T-helper 2 cell treated with Interferon-gamma antibody and Interleukin-4, amounts not matched to agents 100 ng/mL and 5 ng/mL, for 36 hours (primary cell): ENCODE measurements around the gene CHRNB1. TPM values are rescaled to one million over a fixed set of nuclear protein-coding genes. Genes with fewer than 3 reads are reported as not detected.

ENCODE experiments used
- intact Hi-C: fragments of 100-400 bp; cut with micrococcal nuclease; formaldehyde crosslinking; loops from one replicate; pipeline ENCODE4 v1.15.1; 2023
- total RNA-seq: library from RNA; stranded (reverse); gene quantifications from 2 replicates; pipeline ENCODE4 v1.2.3, GENCODE V29; 2022

Gene CHRNB1
- total RNA-seq, 1 donor from 2014 or later: 11.4 TPM

- intact Hi-C loops: no loop called here
Observed at GRCh38 chr17:7414837-7415236, 30.0 kb upstream of the CHRNB1 start.

GRCh38 chr17:7415784-7416183, 29.1 kb upstream of the CHRNB1 start:
- intact Hi-C loops: no loop called here

DNA sequence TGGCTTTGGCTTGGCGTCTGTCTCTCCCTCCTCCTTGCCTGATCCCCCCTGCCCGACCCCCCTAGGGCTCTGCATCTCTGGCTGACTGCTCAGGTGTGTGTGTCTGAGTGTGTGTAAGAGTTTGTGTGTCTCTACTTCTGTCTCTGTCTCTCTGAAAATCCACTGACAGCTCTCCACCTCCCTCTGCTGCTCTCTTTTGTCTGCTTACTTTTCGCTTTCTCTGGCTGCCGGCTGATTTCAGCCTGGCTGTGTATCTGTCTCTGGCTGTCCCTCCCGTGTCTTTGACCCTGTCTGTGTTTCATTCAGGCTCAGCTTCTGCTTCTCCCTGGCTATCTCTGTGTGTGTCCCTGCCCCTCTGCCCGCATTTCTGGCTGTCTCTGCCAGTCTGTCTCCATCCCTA, 28.5 kb upstream of the CHRNB1 start:
- intact Hi-C loops: no loop called here

- intact Hi-C loops: no loop called here
Observed at GRCh38 chr17:7417056-7417655, 27.7 kb upstream of the CHRNB1 start.

DNA sequence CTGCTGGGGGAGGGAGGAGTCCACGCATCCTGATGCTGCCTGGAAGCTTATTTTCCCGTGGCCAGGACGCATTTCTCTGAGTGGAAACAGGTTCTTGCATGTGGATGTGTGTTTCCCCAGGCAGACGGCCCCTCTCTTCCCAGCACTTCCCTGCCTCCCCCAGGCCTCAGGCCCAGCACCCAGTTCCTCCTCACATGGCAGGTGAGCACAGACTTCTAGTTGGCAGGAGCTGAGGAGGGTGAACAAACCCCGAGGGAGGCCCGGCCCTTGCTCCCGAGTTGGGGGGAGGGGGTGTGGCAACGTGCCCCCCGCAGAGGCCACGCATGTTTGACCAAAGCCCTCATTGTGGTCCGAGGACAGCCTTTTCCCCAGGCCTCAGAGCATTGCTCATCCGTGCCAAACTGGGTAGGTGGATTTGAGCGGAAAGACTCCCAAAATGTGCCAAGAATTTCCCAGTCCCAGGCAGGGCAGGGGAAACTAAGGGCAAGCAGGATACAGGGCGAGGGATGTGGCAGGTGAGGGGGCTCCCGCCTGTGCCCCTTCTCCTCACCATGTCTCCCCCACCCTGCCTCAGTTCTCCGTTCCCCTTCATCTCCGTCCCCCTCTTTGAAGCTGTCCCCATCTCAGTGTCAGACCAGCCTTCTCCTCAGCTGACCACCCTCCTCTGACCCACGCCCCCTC, 26.2 kb upstream of the CHRNB1 start:
- intact Hi-C loops: no loop called here

GRCh38 chr17:7419819-7420610, 24.8 kb upstream of the CHRNB1 start, which contains the start of gene SPEM1:
TSS of gene SPEM1 (plus strand) at chr17:7420324. CDS start at chr17:7420385, 61 bp downstream.
- intact Hi-C loops: no loop called here

DNA sequence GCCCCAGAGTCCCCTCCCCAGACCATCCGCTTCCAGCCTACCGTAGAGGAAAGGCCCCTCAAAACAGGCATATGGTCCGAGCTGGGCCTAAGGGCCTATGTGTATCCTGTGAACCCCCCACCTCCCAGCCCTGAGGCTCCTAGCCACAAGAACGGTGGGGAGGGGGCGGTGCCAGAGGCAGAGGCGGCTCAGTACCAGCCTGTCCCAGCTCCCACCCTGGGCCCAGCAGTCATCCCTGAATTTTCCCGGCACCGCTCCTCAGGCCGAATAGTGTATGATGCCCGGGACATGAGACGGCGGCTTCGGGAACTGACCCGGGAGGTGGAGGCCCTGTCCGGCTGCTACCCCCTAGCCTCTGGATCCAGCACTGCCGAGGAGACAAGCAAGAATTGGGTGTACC, 23.7 kb upstream of the CHRNB1 start:
- intact Hi-C loops: no loop called here

GRCh38 chr17:7423679-7424078, 21.2 kb upstream of the CHRNB1 start:
- intact Hi-C loops: no loop called here

DNA sequence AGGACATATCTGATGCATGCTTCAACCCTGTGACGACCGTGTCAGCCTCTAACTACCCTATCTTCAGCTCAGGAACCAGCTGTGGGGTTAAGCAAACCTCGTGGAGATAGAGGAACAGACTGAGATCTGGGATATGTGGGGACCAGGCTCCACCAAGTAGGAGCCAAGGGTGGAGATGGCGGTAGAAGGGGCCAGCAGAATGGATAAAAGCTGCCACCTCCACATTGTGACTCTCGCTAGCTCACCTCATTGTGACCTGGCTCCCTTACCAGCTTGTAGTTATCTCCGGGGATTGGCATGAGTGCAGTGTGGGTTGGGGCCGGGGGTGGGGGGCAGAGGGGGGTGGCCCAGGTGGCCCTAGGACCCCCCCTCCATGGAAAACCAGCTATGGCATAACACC, 19.5 kb upstream of the CHRNB1 start, which contains the start of gene SPEM2:
Gene SPEM2 (plus strand): TSS at position 301 of the 400 bp plus-strand sequence. CDS start 73 bp downstream, at position 374.
- intact Hi-C loops: no loop called here

DNA sequence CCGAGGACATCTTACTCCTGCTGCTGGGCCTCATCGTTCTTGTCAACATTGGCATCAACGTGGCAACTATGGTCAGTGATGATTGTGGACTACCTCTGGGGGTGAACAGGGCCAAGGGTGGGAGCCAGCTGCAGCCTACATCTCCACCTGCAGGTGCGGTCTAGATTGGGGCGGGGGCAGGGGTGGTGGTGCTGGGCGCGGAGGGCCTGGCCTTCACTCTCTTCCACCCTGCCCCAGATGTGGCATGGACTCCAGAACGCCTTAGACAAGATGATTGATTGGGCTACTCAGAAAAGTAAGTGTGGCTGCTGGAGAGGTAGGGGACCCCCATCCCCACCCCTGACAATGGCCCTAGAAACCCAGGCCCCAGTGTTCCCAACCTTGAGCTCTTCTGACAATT, 19.1 kb upstream of the CHRNB1 start:
- intact Hi-C loops: no loop called here

- intact Hi-C loops: no loop called here
Observed at GRCh38 chr17:7426203-7426863, 18.5 kb upstream of the CHRNB1 start.

- intact Hi-C loops: no loop called here
Observed at GRCh38 chr17:7426896-7427489, 17.9 kb upstream of the CHRNB1 start.

GRCh38 chr17:7427549-7427948, 17.3 kb upstream of the CHRNB1 start:
- intact Hi-C loops: no loop called here

DNA sequence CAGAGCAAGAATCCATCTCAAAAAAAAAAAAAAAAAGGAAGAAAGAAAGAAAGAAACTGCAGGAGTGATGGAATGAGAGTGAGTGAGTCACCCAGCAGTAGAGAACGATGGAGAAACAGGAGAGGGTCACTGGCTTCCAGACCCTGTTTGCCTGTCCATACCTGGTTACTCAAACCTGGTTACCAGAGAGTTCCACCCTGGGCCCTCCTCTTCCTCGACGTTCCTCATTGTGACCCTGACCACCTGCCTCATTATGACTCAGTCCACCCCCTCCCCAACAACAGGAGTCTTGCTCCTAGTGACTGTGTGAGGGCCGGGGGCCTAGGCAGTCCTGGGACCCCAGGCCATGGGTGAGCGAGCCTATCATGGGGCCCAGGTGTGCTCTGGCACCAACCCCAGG, 16.3 kb upstream of the CHRNB1 start, which contains the start of gene SPEM3:
Gene SPEM3 (plus strand): TSS at position 301 of the 400 bp plus-strand sequence. CDS start 46 bp downstream, at position 347.
- intact Hi-C loops: no loop called here

DNA sequence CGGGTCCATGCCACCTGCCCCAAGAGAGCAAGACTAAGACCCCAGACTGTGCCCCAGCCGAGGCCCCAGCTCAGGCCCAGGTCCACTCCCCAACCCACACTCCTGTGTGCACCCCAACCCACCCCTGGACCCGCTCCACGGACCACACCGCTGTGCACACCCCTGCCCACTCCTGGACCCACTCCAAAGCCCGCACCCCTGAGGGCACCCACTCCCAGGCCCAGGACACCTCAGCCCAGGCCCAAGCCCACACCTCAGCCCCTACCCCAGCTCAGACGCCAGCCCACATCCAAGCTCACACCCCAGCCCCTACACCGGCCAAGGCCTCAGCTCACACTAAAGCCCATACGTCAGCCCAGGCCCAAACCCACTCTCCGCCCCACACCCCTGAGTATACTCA, 15.1 kb upstream of the CHRNB1 start:
- intact Hi-C loops: no loop called here

DNA sequence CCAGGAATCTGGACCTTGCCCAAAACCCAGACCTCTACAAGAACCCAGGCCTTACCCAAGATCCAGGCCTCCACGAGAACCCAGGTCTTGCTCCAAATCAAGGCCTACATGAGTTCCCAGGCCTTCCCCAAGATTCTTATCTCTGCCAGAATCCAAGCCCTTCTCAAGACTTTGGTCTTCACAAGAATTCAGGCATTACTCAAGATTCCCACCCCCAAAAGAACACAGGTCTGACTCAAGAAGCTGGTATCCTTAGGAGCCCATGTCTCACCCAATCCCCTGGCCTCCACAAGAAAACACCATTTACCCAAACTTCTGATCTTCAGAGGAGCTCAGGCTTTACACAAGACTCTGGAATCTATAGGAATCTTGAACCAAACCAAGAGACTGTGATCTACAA, 13.6 kb upstream of the CHRNB1 start:
- intact Hi-C loops: no loop called here

GRCh38 chr17:7432296-7432695, 12.6 kb upstream of the CHRNB1 start:
- intact Hi-C loops: no loop called here

DNA sequence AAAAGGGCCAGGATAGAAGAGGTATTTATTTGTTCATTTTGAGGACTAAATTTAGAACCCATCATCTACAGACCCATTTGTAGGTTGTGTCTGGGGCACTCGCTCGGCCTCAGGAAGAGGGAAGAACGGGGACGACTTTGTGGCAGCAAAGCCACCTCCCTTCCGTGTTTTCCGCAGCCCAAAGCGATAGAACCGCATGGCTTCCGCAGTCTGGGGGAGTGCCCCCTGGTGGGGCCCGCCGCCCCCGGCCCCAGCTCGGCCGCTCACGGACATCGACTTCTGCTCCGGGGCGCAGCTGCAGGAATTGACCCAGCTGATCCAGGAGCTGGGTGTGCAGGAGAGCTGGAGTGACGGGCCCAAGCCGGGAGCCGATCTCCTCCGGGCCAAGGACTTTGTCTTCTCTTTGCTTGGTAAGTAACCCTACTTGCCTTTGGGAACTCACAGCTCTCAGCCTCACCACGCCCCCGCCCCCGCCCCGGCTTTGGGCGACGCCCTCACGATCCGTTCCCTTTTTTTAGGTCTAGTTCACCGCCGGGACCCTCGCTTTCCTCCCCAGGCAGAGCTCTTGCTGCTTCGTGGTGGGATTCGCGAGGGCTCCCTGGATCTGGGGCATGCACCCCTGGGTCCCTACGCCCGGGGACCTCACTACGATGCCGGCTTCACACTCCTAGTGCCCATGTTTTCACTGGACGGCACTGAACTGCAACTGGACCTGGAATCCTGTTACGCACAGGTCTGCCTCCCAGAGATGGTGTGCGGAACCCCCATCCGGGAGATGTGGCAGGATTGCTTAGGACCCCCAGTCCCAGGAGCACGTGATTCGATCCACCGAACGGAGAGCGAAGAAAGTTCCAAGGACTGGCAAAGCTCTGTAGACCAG, 8.9 kb upstream of the CHRNB1 start:
- intact Hi-C loops: loop anchor here (1.0 to 5.0 kb wide), 9 partner anchors 19 to 252 kb away; partner anchors contain the start of genes CTDNEP1, EIF5A, ELP5 and NEURL4

DNA sequence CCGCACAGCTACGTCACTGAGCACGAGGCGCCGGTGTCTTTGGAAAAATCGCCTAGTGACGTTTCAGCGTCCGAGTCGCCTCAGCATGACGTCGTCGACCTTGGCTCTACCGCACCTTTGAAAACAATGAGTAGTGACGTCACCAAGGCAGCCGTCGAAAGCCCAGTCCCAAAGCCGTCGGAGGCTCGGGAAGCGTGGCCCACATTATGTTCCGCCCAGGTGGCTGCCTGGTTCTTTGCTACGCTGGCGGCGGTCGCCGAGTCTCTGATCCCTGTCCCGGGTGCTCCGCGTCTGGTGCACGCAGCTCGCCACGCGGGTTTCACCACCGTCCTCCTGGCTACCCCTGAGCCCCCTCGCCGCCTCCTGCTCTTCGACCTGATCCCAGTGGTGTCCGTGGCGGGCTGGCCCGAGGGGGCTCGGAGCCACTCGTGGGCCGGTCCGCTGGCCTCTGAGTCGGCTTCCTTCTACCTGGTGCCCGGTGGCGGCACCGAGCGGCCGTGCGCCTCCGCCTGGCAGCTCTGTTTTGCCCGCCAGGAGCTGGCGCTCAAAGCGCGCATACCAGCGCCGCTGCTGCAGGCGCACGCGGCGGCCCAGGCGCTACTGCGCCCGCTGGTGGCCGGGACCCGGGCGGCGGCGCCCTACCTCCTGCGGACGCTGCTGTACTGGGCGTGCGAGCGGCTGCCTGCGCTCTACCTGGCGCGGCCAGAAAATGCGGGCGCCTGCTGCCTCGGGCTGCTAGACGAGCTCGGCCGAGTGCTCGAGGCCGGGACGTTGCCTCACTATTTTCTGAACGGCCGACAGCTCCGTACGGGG, 8.1 kb upstream of the CHRNB1 start:
- intact Hi-C loops: loop anchor here (1.0 to 5.0 kb wide), 3 partner anchors 109 to 184 kb away; partner anchors contain the start of genes CTDNEP1, ELP5, NEURL4 and SENP3
